ENCODE measurements around the gene RAB7B. TPM values are rescaled to one million over a fixed set of nuclear protein-coding genes. Genes with fewer than 3 reads are reported as not detected.

The RAB7B gene
- total RNA-seq, 1 experiment from 2014 or later = not detected

DNA sequence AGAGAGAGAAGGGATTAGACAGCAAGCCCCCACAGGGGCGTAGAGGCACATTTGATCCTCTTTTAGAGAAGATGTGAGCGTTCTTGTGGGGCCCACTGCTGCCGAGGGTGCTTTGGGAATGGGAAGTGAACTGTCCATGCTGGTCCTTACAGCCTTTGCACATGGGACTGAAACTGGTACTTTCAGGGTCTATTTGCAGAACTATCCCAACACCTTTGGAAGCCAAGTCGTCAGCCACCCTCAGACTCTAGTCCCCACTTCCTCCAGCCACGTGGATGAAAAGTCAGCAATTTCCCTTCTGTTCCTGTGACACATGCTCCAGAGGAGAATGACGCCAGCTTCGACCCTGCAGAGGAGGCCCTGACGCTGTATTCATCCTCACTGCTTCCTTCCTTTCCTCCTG, 2.6 kb upstream of the RAB7B start (continued):
- TF ChIP-seq NFYB (CRISPR knock-in tag; conservative IDR thresholded peaks at IDR 0.05; ENCODE audit: low read depth) (no peak), TEAD4 (CRISPR knock-in tag; IDR thresholded peaks at IDR 0.05) (no peak)
- TF ChIP-seq, protein P1, sequence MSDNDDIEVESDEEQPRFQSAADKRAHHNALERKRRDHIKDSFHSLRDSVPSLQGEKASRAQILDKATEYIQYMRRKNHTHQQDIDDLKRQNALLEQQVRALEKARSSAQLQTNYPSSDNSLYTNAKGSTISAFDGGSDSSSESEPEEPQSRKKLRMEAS (CRISPR knock-in tag; IDR thresholded peaks at IDR 0.05) = no peak
- TF ChIP-seq, protein P2, sequence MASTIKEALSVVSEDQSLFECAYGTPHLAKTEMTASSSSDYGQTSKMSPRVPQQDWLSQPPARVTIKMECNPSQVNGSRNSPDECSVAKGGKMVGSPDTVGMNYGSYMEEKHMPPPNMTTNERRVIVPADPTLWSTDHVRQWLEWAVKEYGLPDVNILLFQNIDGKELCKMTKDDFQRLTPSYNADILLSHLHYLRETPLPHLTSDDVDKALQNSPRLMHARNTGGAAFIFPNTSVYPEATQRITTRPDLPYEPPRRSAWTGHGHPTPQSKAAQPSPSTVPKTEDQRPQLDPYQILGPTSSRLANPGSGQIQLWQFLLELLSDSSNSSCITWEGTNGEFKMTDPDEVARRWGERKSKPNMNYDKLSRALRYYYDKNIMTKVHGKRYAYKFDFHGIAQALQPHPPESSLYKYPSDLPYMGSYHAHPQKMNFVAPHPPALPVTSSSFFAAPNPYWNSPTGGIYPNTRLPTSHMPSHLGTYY (CRISPR knock-in tag; IDR thresholded peaks at IDR 0.05) = no peak

DNA sequence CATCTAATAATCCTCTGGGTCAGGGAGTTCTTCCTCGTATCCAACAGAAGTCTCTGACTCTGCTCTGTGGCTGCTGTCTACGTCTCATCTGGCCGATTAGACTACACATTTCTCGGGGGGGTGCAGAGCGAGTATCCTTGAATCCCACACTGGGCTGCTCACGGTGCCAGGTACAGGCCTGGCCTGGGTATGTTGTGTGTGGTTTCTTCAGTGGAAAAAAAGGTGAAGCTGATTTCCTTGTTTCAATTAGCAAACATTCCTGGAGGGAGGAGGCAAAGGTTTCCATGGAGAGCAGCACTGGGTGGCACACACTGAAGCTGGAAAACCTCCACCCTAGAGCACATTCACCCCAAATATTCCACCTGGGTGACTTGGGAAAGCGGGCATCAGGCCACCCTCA, 2.0 kb upstream of the RAB7B start:
- Mint-ChIP-seq H3K27ac (no peak overlapping the region), H3K27me3 (ENCODE audit: low read depth) (peaks cover 8% of the 10 kb centered on the region; the same call in 1 of the 2 replicates), H3K4me1 (no peaks in the 10 kb centered on the region), H3K36me3 (no peaks in the 10 kb centered on the region), H3K9me3 (peaks cover 7% of the 10 kb centered on the region; the same call in 1 of the 2 replicates), H3K4me3 (no peak overlapping the region)
- DNase-seq (ENCODE audit: low spot score) (no peak), ATAC-seq (no peak)
- CTCF ChIA-PET = no interaction called here
- POLR2A ChIA-PET = no interaction called here
- TF ChIP-seq FOXJ3 (CRISPR knock-in tag; IDR thresholded peaks at IDR 0.05; ENCODE audit: borderline replicate concordance) (no peak), CBFB (CRISPR knock-in tag; IDR thresholded peaks at IDR 0.05; ENCODE audit: low read depth) (no peak), SP1 (CRISPR knock-in tag; conservative IDR thresholded peaks at IDR 0.05) (no peak)
- TF ChIP-seq, protein P3, sequence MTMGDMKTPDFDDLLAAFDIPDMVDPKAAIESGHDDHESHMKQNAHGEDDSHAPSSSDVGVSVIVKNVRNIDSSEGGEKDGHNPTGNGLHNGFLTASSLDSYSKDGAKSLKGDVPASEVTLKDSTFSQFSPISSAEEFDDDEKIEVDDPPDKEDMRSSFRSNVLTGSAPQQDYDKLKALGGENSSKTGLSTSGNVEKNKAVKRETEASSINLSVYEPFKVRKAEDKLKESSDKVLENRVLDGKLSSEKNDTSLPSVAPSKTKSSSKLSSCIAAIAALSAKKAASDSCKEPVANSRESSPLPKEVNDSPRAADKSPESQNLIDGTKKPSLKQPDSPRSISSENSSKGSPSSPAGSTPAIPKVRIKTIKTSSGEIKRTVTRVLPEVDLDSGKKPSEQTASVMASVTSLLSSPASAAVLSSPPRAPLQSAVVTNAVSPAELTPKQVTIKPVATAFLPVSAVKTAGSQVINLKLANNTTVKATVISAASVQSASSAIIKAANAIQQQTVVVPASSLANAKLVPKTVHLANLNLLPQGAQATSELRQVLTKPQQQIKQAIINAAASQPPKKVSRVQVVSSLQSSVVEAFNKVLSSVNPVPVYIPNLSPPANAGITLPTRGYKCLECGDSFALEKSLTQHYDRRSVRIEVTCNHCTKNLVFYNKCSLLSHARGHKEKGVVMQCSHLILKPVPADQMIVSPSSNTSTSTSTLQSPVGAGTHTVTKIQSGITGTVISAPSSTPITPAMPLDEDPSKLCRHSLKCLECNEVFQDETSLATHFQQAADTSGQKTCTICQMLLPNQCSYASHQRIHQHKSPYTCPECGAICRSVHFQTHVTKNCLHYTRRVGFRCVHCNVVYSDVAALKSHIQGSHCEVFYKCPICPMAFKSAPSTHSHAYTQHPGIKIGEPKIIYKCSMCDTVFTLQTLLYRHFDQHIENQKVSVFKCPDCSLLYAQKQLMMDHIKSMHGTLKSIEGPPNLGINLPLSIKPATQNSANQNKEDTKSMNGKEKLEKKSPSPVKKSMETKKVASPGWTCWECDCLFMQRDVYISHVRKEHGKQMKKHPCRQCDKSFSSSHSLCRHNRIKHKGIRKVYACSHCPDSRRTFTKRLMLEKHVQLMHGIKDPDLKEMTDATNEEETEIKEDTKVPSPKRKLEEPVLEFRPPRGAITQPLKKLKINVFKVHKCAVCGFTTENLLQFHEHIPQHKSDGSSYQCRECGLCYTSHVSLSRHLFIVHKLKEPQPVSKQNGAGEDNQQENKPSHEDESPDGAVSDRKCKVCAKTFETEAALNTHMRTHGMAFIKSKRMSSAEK (CRISPR knock-in tag; IDR thresholded peaks at IDR 0.05; ENCODE audit: borderline replicate concordance) = no peak

DNA sequence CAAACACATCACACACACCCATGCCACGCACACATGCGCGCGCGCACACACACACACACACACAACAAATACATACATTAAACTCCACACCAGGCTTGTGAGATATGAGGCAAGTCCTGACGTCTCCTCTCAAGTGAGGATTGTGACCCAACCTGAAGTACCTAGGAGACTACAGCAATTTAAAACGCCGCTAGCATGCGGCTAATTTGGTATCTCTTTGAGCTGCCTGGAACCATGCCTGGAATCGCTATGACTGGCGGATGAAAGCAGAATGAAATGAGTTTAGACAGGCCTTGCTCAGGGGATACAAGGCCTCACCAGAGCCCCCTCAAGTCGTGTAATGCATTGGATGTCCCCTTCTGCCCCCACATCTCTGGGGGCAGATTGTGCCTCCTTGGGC, 1.6 kb upstream of the RAB7B start:
- POLR2A ChIA-PET = no interaction called here
- Mint-ChIP-seq H3K27me3 (ENCODE audit: low read depth) (peaks cover 12% of the 10 kb centered on the region; the same call in 1 of the 2 replicates), H3K9me3 (peaks cover 7% of the 10 kb centered on the region; the same call in 1 of the 2 replicates), H3K4me1 (no peaks in the 10 kb centered on the region), H3K27ac (no peak overlapping the region), H3K36me3 (no peaks in the 10 kb centered on the region), H3K4me3 (no peak overlapping the region)
- TF ChIP-seq ATF1 (CRISPR knock-in tag; IDR thresholded peaks at IDR 0.05) = no peak
- no peak for TF ChIP-seq CREM (CRISPR knock-in tag; IDR thresholded peaks at IDR 0.05)
- CTCF ChIA-PET = no interaction called here
- no peak for ATAC-seq
- no peak for DNase-seq (ENCODE audit: low spot score)

- DNase-seq (ENCODE audit: low spot score) = no peak
- Mint-ChIP-seq H3K4me3 (no peak overlapping the region), H3K27me3 (ENCODE audit: low read depth) (peaks cover 14% of the 10 kb centered on the region), H3K36me3 (no peaks in the 10 kb centered on the region), H3K4me1 (no peaks in the 10 kb centered on the region), H3K27ac (no peak overlapping the region), H3K9me3 (peaks cover 7% of the 10 kb centered on the region; the same call in 1 of the 2 replicates)
- no peak for ATAC-seq
- CTCF ChIA-PET = interaction anchor here (1.3 to 1.4 kb wide), 2 partner anchors 20 to 27 kb away, joined by 6 to 13 read pairs; no protein-coding TSS in a partner anchor
- TF ChIP-seq, protein P1 (CRISPR knock-in tag; IDR thresholded peaks at IDR 0.05) = no peak
- TF ChIP-seq NFATC4 (CRISPR knock-in tag; IDR thresholded peaks at IDR 0.05) (no peak), PRRX2 (CRISPR knock-in tag; IDR thresholded peaks at IDR 0.05) (no peak), NR2C2 (CRISPR knock-in tag; IDR thresholded peaks at IDR 0.05) (no peak), OVOL2 (CRISPR knock-in tag; IDR thresholded peaks at IDR 0.05; ENCODE audit: borderline replicate concordance) (no peak)
- POLR2A ChIA-PET = no interaction called here
Measured at GRCh38 chr1:206003854-206004800, 932 bp upstream of the RAB7B start.

Measured in WTC11 (cell line).